ENCODE results near the gene FBN2.

DNA sequence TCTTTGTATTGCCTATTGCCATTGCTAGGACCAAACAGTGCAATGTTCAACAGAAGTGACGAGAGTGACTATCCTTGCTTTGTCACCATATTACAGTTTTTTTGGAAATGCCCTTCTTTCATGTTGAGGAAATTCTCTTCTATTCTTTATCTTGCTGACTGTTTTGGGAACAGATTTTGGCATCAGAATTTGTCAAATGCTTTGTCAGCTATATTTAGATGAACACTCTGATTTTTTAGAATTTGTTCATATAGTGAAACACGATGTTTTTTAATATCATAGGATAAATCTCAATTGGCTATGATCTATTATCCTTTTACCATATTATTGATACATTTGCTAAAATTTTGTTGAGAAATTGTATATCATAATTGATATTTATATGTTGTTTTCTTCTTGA, 31.4 kb downstream of the FBN2 start:
- TF ChIP-seq EZH2 (IDR thresholded peaks at IDR 0.05) (no peak), POLR2AphosphoS5 (IDR thresholded peaks at IDR 0.05; ENCODE audit: borderline replicate concordance, low read depth, low read length) (no peak)
